HL-60/S4 treated with phorbol 12-myristate 13-acetate at 8.2 ng/mL for 4 days and 3 days (cell line): ENCODE measurements around the gene PCGF3.
"Not testable (repeated sequence)": the region's sequence is repeated elsewhere in the genome, so short reads cannot be mapped to it uniquely, and the experiment has no call there.

Source experiments
- in situ Hi-C: fragments of 300-500 bp; cut with MboI; formaldehyde crosslinking; loops from 2 replicates; pipeline ENCODE4 v1.15.0; 2022; ENCODE audit warnings: low sequenced_read_pairs

PCGF3 gene

DNA sequence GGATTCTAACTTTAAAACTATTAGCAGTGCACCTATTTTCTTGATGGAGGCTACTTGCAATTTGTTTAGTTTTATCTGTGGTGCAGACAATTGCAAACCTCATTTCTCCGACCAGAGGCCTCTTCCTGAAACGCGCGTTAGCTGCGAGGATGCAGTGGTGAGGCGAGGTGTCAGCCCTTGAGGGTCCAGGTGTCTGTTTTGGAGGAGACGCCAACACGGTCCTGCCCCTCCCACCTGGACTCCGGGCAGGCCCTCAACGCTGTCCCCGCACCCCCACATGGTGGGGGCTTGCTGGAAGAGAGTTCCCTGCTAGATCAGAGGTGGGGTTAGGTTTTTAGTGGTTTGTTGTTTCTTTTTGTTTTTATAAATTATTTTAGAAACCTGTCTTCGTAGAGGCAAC lies 34.4 kb downstream of the PCGF3 start:
- in situ Hi-C loops: no loop called here

DNA sequence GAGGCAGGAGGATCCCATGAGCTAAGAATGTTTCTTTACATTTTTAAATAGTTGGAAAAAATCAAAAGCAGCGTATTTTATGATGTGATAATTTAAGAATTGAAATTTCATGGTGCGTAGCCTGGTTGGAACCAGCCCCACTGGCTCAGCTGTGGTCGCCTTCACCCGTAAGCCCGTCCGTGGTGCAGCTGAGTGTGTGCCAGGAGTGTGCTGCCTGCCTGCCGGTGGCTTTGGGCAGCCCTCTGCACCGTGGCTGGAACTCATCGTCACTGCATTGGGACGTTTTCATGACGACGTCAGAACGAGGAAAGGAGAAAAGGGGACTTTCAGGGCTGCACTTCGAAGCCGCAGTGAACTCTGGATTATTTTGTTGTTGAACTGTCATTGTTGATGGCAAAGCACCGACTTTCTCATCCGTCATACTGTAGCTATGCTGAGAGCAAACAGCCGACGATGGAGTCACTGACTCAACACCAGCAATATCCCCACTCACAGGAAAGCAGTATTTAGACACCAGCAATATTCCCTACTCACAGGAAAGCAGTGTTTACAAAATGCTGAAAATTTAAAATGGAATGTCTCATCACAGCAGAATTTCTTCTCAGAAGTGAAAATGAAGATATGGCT lies 35.1 kb downstream of the PCGF3 start:
- in situ Hi-C loops: no loop called here

DNA sequence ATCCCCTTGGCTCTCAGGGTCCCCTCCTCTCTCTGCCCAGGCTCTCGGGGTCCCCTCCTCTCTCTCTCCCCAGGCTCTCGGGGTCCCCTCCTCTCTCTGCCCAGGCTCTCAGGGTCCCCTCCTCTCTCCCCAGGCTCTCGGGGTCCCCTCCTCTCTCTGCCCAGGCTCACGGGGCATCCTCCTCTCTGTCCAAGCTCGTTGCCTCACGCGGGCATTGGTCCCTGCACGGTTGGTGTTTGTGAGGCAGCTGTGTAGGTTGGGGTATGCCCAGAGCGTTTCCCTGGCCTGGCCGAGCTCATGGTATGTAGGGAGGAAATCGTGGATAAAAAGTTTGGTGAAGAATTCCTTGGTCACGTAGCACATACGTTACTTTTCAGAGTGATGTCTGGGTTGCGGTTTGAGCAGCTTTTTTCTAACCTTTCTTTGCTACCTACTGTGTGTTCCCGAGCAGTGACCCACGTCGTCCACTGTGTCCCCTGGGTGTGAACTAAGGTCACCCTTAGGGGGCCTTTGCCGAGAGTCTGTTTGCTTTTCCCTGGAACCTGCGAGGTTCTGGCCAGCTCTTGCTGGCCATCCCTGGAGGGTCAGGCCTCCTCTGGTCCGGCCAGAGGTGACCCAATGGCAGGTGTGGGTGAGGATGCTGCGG lies 36.6 kb downstream of the PCGF3 start:
- in situ Hi-C loops: no loop called here

DNA sequence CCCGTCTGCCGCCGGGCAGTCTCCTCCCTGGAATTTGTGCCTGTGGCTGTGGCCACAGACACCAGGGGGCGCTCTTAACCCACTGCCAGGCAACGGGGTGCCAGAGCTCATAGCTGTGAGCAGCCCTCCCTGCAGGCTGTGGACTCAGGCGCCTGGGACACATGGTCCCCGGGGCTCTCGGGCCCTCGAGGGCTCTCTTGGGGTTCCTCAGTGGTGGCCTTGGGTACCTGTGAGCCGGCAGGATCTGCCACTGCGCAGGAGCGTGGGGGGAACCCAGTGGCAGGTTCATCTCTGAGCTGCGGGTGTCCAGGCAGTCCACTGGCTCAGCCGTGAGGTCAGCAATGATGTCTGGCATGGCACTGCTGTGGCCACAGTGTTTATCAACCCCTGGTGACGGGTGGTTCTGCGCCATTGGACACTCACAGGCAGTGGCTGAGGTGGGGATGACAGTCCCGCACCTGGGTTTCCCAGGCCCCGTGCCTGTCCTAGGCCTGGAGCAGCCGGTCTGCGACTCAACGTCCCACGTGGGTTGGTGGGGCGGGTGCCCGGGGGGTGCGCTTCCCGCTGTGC lies 37.2 kb downstream of the PCGF3 start:
- in situ Hi-C loops: no loop called here

DNA sequence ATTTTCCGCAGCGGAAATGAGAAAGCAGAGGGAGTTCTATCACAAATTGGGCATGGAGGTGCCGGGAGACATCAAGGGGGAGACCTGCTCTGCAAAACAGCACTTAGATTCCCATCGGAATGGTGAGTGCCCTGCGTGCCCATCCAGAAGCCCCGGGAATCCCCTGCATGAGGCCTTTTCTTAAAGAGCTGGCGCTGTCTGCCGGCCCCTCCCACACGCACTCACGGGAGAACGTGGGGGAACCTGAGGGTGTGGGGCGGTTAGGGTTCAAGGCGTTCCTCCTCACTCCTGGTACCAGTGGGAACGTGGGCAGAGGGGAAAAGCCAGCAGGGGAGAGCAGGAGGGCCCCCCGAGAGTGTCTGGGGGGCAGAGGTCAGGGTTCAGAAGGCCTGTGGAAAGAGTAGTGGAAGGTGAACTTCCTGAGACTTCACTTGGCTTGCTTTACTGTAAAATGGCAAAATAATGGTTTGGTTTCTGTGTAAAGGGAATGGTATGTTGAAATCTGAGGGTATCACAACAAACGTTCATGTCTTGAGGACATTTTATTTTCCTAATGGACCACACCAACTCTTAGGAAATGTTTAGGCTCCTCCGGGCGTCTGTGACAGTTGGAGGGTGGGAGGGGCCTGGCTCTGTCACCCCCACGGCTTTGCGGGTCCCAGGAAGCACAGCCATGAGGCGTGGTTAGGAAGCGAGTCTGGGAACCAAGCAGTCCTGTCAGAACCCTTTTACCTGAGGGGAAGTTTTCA lies 38.0 kb downstream of the PCGF3 start:
- in situ Hi-C loops: no loop called here

DNA sequence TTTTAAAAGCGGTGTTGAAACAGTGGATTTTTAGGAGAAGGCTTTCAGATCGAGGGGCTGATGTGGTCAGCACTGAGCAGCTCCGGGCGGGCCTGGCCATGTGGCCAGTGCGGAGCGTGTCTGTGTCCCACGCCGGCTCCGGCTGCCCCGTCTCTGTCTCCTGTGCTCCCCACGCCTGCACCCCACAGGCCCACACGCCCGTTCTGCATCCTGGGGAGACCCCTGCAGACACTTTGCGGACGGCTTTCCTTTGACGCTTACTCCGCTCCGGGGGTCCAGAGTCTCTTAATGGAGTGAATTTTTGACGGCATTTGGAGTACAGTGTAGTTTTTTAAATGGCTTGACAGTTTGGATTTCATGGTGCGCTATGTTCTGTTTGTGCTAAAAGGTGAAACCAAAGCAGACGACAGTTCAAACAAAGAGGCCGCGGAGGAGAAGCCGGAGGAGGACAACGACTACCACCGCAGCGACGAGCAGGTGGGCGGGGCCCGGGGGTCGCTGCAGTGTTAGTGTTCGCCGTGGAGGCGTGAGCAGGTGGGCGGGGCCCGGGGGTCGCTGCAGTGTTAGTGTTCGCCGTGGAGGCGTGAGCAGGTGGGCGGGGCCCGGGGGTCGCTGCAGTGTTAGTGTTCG lies 38.7 kb downstream of the PCGF3 start:
- in situ Hi-C loops: no loop called here

DNA sequence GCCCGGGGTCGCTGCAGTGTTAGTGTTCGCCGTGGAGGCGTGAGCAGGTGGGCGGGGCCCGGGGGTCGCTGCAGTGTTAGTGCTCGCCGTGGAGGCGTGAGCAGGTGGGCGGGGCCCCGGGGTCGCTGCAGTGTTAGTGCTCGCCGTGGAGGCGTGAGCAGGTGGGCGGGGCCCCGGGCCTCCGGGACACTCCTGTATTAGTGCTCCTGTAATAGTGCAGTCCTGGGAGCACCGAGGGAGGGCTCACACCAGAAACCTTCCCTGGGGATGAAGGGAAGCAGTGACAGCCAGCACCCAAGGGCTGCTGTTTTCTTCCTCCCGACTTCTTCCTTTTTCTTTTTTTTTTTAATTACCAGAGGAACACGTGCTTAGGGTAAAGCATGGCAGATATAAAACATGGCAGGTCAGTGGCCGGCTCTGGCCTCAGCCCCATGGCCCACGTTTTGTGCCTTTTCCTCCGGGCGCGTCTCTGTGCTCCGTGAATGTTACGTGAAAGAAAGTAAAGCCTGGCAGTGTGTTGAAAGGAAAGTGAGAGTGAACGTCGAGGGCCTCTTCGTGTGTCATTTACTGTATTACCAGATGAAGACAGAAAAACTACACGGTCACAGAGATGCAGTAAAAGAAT lies 42.0 kb downstream of the PCGF3 start:
- in situ Hi-C loops: no loop called here

DNA sequence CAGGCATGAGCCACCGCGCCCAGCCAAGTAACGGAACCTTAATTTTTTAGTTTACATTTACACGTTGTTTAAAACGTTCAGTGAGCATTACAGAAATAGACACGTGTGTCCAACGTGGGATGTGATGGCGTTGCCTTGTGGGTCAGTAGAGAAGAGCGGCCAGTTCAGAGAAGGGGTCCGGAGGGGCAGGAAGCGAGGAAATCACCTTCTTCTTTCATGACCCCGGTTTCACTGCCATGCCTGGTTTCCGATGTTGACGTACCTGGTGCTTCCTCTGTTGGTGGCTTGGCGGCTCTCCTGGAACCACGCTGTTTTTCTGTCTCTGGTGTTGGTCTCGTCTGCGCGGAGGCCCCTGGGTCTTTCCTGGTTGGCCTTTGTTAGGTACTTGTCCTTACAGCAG lies 42.8 kb downstream of the PCGF3 start:
- in situ Hi-C loops: no loop called here

DNA sequence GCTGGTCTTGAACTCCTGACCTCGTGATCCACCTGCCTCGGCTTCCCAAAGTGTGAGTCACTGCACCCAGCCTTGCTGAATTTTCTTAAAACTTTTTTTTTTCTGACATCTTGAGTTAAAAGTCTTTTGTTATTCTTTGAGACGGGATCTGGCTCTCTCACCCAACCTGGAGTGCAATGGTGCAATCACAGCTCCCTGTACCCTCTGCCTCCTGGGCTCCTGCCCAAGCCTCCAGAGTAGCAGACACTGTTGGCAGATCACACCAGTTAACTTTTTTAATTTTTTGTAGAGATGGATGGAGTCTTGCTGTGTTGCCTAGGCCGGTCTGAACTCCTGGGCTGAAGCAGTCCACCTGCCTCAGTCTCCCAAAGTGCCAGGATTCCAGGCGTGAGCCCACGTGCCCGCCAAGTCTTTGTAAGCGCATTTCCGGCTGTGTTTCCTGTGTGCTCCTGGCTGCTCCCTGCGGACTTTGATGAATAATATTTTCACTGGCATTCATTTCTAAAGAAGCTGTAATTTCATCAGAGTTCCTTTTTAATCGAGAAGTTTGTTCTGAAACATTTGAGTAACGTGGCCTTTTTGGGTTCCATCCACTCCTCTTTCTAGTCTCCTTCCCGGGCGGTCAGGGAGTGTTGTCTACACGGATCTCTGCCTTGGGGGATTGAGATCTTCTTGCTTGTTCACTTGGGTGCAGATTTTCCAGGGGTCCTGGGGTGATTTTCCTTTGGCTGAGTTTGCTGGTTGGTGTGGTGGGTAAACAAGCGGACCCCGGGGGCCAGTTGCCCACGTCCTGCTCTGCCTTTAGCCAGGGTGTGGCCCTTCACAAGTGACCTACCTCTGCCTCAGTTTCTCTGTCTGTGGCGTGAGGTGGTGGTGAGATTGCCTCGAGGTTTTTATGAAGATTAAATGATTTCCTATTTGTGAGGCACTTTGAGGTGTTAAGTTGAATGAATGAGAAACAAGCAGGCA lies 44.4 kb downstream of the PCGF3 start:
- in situ Hi-C loops: no loop called here

DNA sequence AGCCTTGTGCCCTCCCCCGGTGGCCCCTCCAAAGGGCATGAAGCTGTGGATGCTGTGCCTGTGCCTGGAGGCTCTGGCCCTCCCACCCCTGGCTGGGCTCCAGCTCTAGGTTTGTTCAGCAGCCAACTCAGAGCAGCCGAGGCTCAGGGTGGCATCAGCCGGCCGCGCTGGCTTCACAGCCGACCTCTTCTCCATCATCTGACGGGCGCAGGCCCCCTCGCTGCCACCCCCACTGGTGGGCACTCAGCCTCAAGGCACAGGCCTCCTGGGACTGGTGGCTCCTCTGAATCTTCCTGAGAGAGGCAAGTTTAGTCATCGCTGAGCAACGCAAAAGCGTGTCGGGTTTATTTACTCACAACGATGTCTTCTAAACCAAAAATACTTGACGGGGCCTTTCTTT lies 46.0 kb downstream of the PCGF3 start:
- in situ Hi-C loops: no loop called here

DNA sequence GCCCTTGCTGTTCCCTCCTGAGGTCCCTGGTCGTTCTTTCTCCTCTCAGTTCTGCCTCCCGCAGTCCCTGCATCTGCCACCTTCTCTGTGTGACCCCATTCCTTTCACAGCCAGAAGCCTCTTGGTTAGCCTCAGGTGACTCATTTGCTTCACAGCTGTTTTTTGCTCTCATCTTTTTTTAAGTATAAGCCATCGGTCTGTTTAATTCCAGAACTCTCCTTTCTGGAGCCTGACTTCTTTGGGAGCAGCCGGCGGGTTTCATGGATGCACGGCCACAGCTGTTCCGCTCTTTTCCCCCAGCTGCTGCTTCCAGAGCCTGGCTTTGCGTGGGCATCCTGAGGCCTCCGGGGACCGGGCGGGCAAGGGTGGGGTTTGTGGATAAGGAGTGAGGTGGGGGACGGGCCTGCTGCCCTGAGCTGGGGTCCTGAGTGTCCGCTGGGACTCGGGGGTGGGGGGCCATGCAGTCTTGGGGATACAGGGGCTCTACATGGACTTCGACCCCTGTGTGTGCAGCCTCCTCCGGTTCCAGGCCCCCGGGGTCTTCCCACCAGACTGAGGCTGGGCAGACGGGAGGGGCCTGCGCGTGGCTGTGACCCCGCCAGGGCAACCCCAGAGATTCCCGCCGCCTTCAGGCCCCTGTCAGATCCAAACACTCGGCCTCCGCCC lies 46.7 kb downstream of the PCGF3 start:
- in situ Hi-C loops: no loop called here

DNA sequence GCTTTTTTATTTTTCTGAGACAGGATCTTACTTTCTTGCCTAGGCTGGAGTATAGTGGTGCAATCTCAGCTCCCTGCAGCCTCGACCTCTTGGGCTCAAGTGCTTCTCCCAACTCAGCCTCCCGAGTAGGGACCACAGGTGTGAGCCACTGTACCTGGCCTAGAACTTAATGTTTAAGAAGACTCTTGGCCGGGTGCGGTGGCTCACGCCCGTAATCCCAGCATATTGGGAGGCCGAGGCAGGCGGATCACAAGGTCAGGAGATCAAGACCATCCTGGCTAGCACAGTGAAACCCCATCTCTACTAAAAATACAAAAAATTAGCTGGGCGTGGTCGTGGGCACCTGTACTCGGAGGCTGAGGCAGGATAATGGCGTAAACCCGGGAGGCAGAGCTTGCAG lies 47.6 kb downstream of the PCGF3 start:
- in situ Hi-C loops: not testable (repeated sequence)

DNA sequence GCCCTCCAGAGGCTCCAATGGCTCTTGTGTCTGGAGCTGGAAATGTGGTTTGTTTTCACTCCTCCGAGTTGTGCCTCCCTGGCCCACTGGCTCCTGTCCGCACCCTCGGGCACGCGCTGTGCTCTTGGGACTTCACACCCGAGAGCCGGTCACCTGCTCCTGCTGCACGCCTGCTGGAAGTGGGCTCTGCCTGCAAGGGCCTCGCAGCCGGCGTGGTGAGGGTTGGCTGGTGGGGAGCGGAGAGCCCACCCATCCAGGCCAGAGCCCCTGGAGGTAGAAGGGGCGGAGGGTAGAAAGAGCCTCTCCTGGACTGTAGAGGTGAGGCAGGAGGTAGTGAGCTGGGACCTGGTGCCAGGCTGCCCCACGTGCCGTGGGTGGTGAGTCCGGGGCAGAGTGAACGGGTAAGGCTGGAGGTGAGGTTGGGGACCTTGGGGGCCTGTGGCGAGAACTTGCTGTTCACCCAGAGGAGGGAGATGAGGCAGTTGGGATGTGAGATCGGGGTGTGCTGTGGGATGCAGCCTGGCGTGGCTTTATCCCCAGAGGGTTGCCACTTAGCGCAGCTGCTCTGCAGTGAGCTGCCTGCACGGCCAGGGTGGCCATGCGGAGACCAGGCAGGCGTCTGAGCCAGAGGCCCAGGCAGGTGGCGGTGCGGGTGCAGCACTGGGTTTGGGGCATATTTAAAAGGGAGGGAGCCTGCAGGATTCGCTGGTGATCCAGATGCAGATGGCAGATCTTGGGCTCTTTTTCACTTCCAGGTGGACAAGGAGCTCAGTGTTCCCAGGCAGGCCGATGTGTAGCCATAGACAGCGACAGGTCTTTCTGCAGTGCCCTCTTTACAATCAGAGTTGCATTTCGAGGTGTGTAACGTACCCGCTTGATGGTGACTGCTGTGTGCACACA lies 48.8 kb downstream of the PCGF3 start:
- in situ Hi-C loops: no loop called here

DNA sequence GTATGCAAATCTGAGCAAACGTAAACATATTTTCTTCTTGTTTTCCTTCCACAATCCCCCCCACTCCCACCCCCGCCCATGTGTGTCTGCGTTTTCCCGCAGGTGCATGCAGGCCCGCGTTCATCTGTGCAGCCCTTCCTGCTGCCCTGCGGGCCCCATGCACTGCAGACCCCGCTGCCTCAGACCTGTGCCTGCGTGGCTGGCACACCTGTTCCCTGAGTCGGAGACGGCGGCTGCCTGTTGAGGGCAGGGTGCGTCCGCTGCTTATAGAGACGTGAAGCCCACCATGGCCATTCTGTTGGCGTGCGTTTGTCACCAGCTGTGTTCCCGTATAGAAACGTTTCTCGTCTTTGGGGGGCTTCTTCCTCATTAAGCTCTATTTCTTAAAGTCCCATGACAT lies 51.5 kb downstream of the PCGF3 start:
- in situ Hi-C loops: no loop called here

DNA sequence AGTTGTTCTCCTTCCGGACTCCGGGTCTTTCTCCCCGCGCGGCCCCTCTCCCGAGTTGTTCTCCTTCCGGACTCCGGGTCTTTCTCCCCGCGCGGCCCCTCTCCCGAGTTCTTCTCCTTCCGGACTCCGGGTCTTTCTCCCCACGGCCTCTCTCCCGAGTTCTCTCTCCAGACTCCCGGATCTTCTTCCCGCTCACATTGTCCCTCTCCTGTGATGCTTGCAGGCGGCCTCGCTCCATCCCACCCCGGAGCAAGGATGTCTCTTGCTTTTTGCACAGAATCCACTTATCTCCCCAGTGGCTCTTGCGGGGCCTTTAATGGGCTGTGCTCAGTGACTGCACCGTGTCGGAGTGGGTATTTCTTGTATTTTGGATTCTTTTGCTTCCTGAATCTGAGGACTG lies 54.2 kb downstream of the PCGF3 start:
- in situ Hi-C loops: not testable (repeated sequence)

DNA sequence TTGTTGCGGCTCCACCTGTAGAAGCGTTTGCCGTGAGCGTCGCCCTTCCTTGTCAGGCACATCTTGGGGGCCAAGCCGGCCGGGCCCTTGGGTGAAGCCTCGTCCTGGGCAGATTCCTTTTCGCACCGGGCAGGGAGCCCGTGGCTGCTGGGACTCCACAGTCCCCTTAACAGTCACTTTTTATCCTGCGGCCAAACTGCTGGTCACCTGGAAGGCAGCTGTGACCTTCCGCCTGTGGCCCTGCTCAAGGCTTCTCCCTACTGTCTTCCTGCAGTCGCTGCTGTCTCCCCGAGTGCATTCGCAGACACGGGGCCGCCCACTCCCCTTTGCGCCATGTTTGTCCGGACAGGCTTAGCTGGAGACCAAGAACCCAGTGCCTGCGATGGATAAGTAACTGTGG lies 55.0 kb downstream of the PCGF3 start:
- in situ Hi-C loops: no loop called here

DNA sequence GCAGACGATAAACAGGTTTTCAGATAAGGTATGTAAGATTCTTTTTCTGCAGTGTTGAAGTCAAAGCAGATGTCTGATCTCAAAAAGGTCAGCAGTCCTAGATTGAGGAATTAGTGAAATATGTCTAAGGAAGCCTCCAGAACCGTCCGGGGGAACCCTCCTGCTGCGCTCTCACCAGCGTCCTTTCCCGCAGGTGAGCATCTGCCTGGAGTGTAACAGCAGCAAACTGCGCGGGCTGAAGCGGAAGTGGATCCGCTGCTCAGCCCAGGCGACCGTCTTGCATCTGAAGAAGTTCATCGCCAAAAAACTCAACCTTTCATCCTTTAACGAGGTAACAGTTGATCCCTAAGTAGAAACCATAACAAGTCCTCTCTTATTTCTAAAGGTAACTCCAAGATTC lies 55.5 kb downstream of the PCGF3 start:
- in situ Hi-C loops: no loop called here

DNA sequence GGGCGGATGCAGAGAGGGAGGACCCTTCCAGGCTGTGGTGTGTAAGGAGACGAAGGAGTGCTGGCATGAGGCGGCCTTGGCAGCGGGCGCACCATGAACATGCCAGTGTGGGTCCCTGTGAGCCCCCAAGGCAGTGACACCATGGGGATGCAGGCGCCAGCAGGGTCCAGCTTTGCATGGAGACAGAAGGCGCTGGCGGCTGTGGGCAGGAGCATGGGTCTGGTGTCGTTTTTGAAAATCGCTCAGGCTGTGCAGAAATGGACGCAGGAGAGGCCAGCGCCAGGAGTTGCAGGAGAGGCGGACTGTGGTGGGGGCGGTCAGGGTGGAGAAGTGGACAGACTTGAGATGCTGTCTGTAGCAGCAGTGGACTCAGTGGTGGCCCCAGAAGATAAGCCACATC lies 56.1 kb downstream of the PCGF3 start:
- in situ Hi-C loops: no loop called here
